GM21423 (cell line): ENCODE data around the gene STPG4.
"Not testable (repeated sequence)": the region's sequence is repeated elsewhere in the genome, so short reads cannot be mapped to it uniquely, and the experiment has no call there.

Source experiments
- ATAC-seq: cut with Tn5 transposase; IDR thresholded peaks from one replicate; pipeline ENCODE4 v1.9.1; 2021; ENCODE audit warnings: mild to moderate bottlenecking, moderate library complexity; ENCODE audit not compliant: unreplicated experiment

Gene STPG4

DNA sequence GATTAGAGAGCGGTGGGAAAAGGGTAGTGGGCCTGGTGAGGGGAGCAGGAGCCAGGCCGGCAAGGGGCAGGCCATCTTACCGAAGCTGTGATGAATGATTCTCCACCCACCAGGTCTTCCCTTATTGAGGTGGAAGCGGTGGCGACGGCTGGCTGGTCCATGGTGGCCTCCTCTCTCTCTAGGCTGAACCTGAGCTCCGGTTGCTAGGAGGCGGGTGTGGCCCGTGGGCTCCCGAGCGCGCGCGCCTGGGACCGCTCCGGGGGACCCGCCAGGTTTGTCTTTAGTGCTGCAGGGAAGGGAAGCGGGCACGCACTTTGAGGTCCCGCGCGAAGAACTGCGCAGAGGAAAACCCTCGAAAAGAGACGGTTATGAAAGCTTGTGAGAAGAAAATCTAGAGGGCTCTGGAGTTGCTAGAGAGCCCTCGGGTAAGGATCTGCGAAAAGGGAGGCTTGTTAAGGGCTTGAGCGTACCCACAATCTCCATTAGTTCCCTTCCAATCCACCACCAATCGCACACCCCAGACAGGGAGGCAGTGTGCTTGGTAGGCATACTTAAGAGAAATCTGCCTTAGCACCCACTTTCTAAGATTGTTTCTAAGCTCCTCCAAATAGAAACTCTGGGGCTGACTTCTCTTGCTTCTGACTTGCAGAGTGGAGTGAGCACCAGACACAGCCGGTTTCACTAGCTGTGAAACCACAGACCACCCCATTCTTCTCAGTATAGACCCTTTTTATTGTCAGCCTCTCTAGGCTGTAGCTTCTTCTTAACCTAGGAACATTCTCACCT lies at the start of gene STPG4:
STPG4 (minus strand) TSS at position 218 of the 786 bp plus-strand sequence; CDS start at position 161, 57 bp downstream.
- no peak for ATAC-seq

GRCh38 chr2:47204691-47205090 lies 49.6 kb upstream of the STPG4 start:
- ATAC-seq = no peak

GRCh38 chr2:47203995-47204394 lies 48.9 kb upstream of the STPG4 start:
- no peak for ATAC-seq

- ATAC-seq = no peak
These were observed 46.1 kb upstream of the STPG4 start for GRCh38 chr2:47201224-47201623.

DNA sequence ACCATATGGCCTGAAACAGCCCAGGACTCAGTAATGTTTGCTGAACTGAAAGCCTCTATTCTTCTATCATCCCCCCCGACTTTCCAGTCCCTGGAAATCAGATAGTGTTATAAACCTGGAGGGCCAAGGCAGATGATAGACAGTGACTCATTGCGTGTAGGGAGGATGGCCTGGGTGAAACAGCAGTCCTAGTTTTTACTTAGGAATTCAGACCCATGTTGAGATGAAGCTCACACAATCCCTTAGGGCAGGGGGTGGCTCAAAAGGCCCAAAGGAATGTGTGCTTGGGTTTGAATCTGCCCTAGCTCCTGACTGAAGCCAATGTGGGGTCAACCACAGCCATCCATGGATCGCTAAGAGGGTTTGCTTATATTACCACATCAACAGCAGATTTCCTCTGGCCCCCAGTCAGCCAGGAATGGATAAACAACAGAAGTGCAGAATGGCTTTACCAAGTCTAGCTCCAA lies 43.9 kb upstream of the STPG4 start:
- ATAC-seq = no peak

GRCh38 chr2:47196499-47196898 lies 41.4 kb upstream of the STPG4 start:
- no peak for ATAC-seq

DNA sequence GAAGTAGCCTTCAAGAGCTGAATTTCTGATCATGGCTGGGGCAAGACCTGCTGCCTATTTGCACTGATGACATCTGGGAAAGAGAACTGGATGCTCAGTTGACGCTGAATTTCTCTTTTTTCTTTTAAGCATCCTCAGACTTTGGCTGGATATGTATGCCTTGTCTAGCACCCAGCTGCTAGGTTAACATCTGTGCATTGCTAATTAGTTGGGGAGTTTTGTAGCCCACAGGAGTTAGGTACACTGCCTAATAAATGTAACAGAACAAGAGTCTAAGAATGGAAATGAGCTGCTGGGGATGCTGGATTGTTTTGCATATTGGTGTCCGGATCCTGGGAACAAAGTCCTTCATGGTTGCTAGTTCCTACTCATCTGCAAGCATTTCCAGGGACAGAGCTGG lies 40.9 kb upstream of the STPG4 start:
- ATAC-seq = no peak

- no peak for ATAC-seq
These were observed 40.0 kb upstream of the STPG4 start for GRCh38 chr2:47195148-47195547.

DNA sequence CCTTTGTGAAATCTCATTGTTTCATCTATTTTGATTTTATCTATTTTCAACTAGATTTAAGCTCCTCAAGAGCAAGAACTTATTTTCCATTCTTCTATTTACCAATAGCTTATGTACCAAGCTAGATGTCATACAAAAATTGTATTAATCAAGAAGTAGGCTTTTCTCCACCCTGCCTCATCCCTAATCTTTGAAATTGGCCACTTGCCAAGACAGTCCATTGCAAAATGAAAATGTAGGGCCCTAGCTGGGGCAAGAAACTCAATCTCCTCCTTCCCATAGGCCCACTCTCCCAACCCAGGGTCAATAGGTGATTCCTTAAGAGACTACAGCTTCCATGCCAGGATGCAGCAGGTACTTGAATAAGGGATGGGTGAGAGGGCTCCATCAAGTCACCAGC lies 39.3 kb upstream of the STPG4 start:
- ATAC-seq = no peak

GRCh38 chr2:47193607-47194006 lies 38.5 kb upstream of the STPG4 start:
- no peak for ATAC-seq

GRCh38 chr2:47190188-47190881 lies 35.2 kb upstream of the STPG4 start:
- ATAC-seq = no peak

DNA sequence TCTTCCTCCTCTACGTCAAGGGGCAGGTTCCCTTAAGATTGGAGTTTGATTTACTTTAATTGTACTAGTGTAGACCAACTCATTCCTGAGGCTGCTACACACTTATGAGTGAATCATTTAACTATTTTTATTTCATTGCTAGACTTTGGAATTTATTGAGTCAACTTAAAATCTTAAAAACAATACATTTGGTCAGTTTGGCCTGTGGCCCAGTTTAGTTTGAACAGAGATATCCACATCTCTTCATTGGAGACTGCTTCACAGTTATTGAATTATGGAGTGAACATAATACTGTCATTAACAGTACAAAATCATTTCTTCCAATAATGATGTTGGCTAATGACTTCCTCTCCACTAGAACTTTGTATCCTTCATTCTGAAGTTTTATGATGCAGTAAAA lies 34.5 kb upstream of the STPG4 start:
- no peak for ATAC-seq

DNA sequence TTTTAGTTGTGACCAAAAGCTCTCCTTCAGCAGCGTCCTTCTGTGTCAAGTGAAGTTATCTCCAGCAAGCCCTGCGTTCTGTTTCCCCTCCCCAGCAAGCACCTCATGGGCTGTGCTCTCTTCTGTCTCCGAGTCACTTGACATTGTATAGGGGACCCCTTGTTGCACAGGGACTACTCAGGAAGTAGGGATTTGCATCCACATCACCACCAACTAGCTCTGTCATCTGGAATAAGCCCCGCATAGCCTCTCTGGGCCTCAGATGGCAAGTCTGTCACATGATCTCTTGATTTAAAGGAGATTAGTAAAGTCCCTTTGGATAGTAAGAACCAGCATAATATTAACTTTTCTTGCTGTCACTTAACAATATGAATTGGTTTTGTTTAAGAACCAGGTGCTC lies 32.0 kb upstream of the STPG4 start:
- no peak for ATAC-seq

DNA sequence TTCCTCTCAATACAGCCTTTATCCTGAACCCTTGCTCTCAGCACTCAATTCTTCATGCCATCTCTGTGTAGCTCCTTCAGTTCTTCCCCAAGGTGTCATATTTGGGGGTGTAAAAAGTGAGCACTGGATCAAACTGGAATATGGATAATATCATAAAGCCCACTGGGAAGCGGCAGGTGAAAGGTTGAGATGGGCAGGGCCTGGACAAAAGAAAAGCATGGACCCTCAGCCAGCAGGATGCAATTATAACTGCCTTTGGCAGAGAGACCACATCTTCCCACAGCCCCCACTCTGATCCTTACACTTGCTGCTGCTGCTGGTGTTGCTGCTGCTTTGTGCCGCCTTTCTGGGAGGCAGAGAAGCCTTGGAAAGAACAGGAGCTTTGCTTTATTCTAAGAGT lies 31.2 kb upstream of the STPG4 start:
- ATAC-seq = no peak

- ATAC-seq = not testable (repeated sequence)
These were observed 30.0 kb upstream of the STPG4 start for GRCh38 chr2:47185098-47185497.

DNA sequence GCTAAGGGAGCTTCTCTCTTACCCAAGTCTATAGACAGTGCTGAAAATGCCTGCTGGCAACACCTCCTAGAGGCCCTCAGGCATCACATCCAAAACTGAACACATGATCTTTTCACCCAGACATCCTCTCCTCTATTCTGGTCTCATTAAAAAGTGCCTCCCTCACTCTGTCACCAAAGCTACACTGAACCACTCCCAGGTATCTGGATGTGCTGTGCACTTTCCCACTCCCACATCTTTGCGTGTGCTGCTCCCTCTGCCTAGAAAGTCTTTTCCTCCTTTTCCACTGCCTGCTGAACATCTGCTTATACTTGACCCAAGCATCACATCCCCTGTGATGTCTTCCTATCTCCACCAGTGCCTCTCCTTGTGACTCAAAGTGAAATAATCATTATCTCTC lies 26.1 kb upstream of the STPG4 start:
- ATAC-seq = no peak

DNA sequence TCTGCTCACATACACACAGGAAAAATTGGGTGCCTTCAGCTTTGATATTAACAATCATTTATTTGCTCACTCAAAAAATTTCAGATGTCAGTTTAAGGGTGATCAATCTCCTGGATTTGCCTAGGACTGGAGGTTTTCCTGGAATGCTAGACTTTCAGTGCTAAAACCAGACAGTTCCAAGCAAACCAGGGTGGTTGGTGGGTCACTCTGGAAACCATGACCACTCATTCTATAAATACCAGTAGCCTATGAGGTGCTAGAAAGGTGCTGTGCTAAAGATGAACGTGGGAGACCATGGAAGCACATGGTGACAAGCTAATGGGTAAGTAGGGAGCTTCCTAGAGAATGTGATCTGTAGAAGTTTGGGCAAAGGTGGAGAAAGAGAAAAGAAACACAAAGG lies 25.4 kb upstream of the STPG4 start:
- ATAC-seq = no peak

- ATAC-seq = no peak
These were observed 24.3 kb upstream of the STPG4 start for GRCh38 chr2:47179388-47179787.

DNA sequence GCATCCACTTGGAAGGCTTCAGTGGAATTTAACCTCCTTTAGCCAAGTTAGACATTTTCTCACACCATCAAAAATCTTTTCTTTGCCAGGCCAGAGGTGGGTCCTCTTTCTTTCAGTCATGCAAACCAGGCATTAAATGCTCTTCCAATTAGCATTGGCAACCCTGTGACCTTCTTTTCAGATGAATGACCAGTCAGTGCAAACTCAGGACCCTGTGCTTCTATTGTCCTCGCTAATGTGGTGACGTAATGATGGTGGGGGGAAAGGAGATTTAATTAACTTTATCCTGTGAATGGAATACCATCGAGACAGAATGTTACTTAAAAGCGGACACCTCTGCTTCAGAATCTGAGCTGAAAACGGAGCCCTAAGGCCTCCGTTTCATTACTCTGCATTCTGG lies 23.2 kb upstream of the STPG4 start:
- ATAC-seq = no peak

DNA sequence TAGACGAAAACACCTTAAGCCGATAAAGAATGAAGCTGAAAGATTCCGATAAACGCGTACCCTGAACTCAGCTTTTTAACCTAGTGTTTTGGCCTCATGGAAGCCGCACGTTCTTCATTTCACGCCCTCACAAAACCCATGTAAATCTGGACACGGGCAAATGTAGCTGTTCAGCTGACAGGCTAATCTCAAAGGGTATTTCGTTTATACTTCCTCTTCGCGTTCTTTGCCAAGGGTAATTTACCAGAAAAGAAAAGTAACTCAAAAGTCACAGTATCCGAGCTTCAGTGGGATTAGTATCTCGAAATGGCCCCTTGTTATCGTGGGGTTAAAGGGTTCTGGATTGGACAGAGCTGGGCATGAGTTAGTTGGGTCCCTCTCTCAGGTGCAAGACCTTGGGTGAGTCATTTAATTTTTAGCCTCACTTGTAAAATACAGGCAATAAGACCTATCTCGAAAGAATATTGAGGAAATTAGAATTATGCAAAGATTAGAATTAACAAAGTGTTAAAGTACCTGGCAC lies 22.0 kb upstream of the STPG4 start:
- no peak for ATAC-seq

- no peak for ATAC-seq
These were observed 19.7 kb upstream of the STPG4 start for GRCh38 chr2:47174733-47175361.
